IPS-20b (cell line): Measurements from ENCODE around the gene GRB10.

Experiments
- H3K27ac ChIP-seq: one replicate; pipeline ENCODE4 v1.5.1; 2013; ENCODE audit warnings: low read length
- H3K27me3 ChIP-seq: 2 replicates; pipeline ENCODE4 v1.6.1; 2013; ENCODE audit warnings: mild to moderate bottlenecking, low read length, inconsistent platforms; ENCODE audit not compliant: insufficient read depth
- H3K36me3 ChIP-seq: 2 replicates; pipeline ENCODE4 v1.6.1; 2013; ENCODE audit warnings: low read depth, mild to moderate bottlenecking, inconsistent platforms, low read length, moderate library complexity; ENCODE audit not compliant: insufficient read depth
- H3K4me1 ChIP-seq: 2 replicates; pipeline ENCODE4 v1.6.1; 2013; ENCODE audit warnings: mild to moderate bottlenecking, control low read depth, inconsistent platforms, low read length, moderate library complexity; ENCODE audit not compliant: insufficient read depth
- H3K4me3 ChIP-seq: 2 replicates; pipeline ENCODE4 v1.5.1; 2013; ENCODE audit warnings: mild to moderate bottlenecking, low read length, inconsistent platforms
- H3K9ac ChIP-seq: 2 replicates; pipeline ENCODE4 v1.6.1; 2013; ENCODE audit warnings: low read depth, mild to moderate bottlenecking, inconsistent platforms, low read length, moderate library complexity
- H3K9me3 ChIP-seq: 2 replicates; pipeline ENCODE4 v1.6.1; 2013; ENCODE audit warnings: mild to moderate bottlenecking, low read depth, low read length, inconsistent platforms; ENCODE audit not compliant: insufficient read depth

The GRB10 gene

GRCh38 chr7:50696810-50697582, 85.7 kb downstream of the GRB10 start:
- Histone ChIP-seq H3K27me3 (no peaks in the 10 kb centered on the region), H3K36me3 (peaks cover 24% of the 10 kb centered on the region), H3K4me1 (peaks cover 18% of the 10 kb centered on the region; the same call in 1 of the 2 replicates), H3K9me3 (no peaks in the 10 kb centered on the region), H3K9ac (no peak overlapping the region), H3K27ac (no peak overlapping the region), H3K4me3 (no peak overlapping the region)

- peaks cover 10% of the 10 kb centered on the region for H3K36me3 ChIP-seq
- peaks cover 28% of the 10 kb centered on the region; the same call in 1 of the 2 replicates for H3K4me1 ChIP-seq
- H3K9ac ChIP-seq: no peak overlapping the region
- H3K4me3 ChIP-seq: no peak overlapping the region
- H3K27me3 ChIP-seq: no peaks in the 10 kb centered on the region
- no peaks in the 10 kb centered on the region for H3K9me3 ChIP-seq
- no peak overlapping the region for H3K27ac ChIP-seq
Measured at GRCh38 chr7:50695026-50695425, 87.7 kb downstream of the GRB10 start.

- no peaks in the 10 kb centered on the region for H3K27me3 ChIP-seq
- no peaks in the 10 kb centered on the region for H3K9me3 ChIP-seq
- H3K36me3 ChIP-seq: peaks cover 20% of the 10 kb centered on the region
- H3K4me3 ChIP-seq: no peak overlapping the region
- no peak overlapping the region for H3K27ac ChIP-seq
- peaks cover 23% of the 10 kb centered on the region; the same call in 1 of the 2 replicates for H3K4me1 ChIP-seq
- H3K9ac ChIP-seq: no peak overlapping the region
Measured at GRCh38 chr7:50693455-50694130, 89.1 kb downstream of the GRB10 start.

GRCh38 chr7:50690541-50691011, 92.1 kb downstream of the GRB10 start:
- Histone ChIP-seq H3K4me1 (peaks cover 20% of the 10 kb centered on the region; the same call in 1 of the 2 replicates), H3K4me3 (no peak overlapping the region), H3K9ac (no peak overlapping the region; the same call in 1 of the 2 replicates), H3K36me3 (peaks cover 28% of the 10 kb centered on the region), H3K9me3 (no peaks in the 10 kb centered on the region), H3K27ac (no peak overlapping the region), H3K27me3 (no peaks in the 10 kb centered on the region)

GRCh38 chr7:50688226-50688590, 94.5 kb downstream of the GRB10 start:
- H3K27ac ChIP-seq: no peak overlapping the region
- H3K27me3 ChIP-seq: no peaks in the 10 kb centered on the region
- no peaks in the 10 kb centered on the region for H3K9me3 ChIP-seq
- H3K36me3 ChIP-seq: peaks cover 20% of the 10 kb centered on the region; the same call in 1 of the 2 replicates
- no peak overlapping the region for H3K4me3 ChIP-seq
- H3K9ac ChIP-seq: no peak overlapping the region
- H3K4me1 ChIP-seq: peaks cover 11% of the 10 kb centered on the region; the same call in 1 of the 2 replicates

GRCh38 chr7:50687575-50688225, 95.0 kb downstream of the GRB10 start:
- H3K27me3 ChIP-seq: no peaks in the 10 kb centered on the region
- H3K4me1 ChIP-seq: peaks cover 10% of the 10 kb centered on the region; the same call in 1 of the 2 replicates
- H3K4me3 ChIP-seq: no peak overlapping the region
- no peaks in the 10 kb centered on the region for H3K9me3 ChIP-seq
- H3K36me3 ChIP-seq: peaks cover 20% of the 10 kb centered on the region; the same call in 1 of the 2 replicates
- no peak overlapping the region for H3K9ac ChIP-seq
- no peak overlapping the region for H3K27ac ChIP-seq

GRCh38 chr7:50687096-50687495, 95.6 kb downstream of the GRB10 start:
- H3K27me3 ChIP-seq: no peaks in the 10 kb centered on the region
- H3K9ac ChIP-seq: no peak overlapping the region
- peaks cover 10% of the 10 kb centered on the region; the same call in 1 of the 2 replicates for H3K4me1 ChIP-seq
- no peak overlapping the region for H3K27ac ChIP-seq
- H3K36me3 ChIP-seq: peaks cover 18% of the 10 kb centered on the region; the same call in 1 of the 2 replicates
- H3K9me3 ChIP-seq: no peaks in the 10 kb centered on the region
- no peak overlapping the region for H3K4me3 ChIP-seq

GRCh38 chr7:50685135-50686065, 97.3 kb downstream of the GRB10 start:
- peaks cover 4% of the 10 kb centered on the region; the same call in 1 of the 2 replicates for H3K4me1 ChIP-seq
- no peak overlapping the region for H3K27ac ChIP-seq
- H3K36me3 ChIP-seq: peaks cover 18% of the 10 kb centered on the region; the same call in 1 of the 2 replicates
- no peaks in the 10 kb centered on the region for H3K9me3 ChIP-seq
- no peak overlapping the region for H3K9ac ChIP-seq
- H3K4me3 ChIP-seq: no peak overlapping the region
- no peaks in the 10 kb centered on the region for H3K27me3 ChIP-seq

- Histone ChIP-seq H3K9me3 (no peaks in the 10 kb centered on the region), H3K27me3 (no peaks in the 10 kb centered on the region), H3K27ac (no peak overlapping the region), H3K4me1 (peaks cover 4% of the 10 kb centered on the region; the same call in 1 of the 2 replicates), H3K4me3 (no peak overlapping the region), H3K9ac (no peak overlapping the region), H3K36me3 (peaks cover 17% of the 10 kb centered on the region; the same call in 1 of the 2 replicates)
Measured at GRCh38 chr7:50684713-50685075, 98.0 kb downstream of the GRB10 start.

GRCh38 chr7:50684011-50684712, 98.5 kb downstream of the GRB10 start:
- no peak overlapping the region for H3K27ac ChIP-seq
- H3K36me3 ChIP-seq: peaks cover 12% of the 10 kb centered on the region; the same call in 1 of the 2 replicates
- no peak overlapping the region for H3K9ac ChIP-seq
- peaks cover 4% of the 10 kb centered on the region; the same call in 1 of the 2 replicates for H3K4me1 ChIP-seq
- no peak overlapping the region for H3K4me3 ChIP-seq
- no peaks in the 10 kb centered on the region for H3K27me3 ChIP-seq
- no peaks in the 10 kb centered on the region for H3K9me3 ChIP-seq
